ENCODE results near the gene ZNF516. TPM values are rescaled to one million over a fixed set of nuclear protein-coding genes. Genes with fewer than 3 reads are reported as not detected.

Gene ZNF516
- polyA plus RNA-seq, 3 donors, result 5.0 to 41.9 (median 8.6) TPM

GRCh38 chr18:76530391-76530790 is 35.3 kb upstream of the ZNF516 start:
- Mint-ChIP-seq H3K36me3 (no peaks in the 10 kb centered on the region), H3K4me3 (no peak overlapping the region)

DNA sequence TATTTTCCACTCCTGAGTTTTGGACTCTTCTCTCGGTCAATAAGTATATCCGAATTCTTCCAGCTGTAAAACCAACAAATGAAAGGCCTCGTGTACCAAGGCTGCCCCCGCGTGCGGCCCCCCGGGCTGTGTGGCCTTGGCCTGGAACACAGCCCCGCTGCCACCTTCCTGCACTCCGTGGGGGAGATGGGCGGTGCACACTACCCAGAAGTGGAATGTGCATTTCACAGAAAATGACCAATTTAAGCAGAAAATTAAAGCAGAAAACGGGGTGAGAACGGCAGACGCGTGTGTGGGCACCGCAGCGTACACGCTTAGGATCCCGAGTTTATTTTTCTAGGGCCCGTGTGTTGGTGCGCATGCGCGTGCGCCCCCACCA is 34.4 kb upstream of the ZNF516 start:
- H3K4me2 ChIP-seq (replicated peaks; ENCODE audit: extremely low read depth, low read length, poor library complexity, severe bottlenecking), result peak overlapping the region; percentile 83
- Mint-ChIP-seq H3K4me3 (peak overlapping the region; percentile 90 to 98), H3K27ac (peak overlapping the region; percentile 90 to 93 (median 92)), H3K4me1 (peaks cover 28% of the 10 kb centered on the region), H3K36me3 (no peaks in the 10 kb centered on the region), H3K9me3 (peaks cover 0 to 2% (median 0%) of the 10 kb centered on the region in 7 donors), H3K27me3 (ENCODE audit: low read depth in 3 of 3) (peaks cover 0 to 7% (median 2%) of the 10 kb centered on the region in 3 donors)
- no peaks in the 10 kb centered on the region for H3K9me3 ChIP-seq (replicated peaks in 1 of 2; ENCODE audit: control insufficient read depth in 1 of 2, insufficient read depth in 1 of 2, low read length in 2 of 2)
- H3K79me2 ChIP-seq (ENCODE audit: insufficient read depth, low read length), result no peaks in the 10 kb centered on the region
- H3K4me3 ChIP-seq (replicated peaks in 1 of 3; ENCODE audit: low read depth in 2 of 3, low read length in 3 of 3), result peak overlapping the region; percentile 38 to 80 (median 50)
- no peaks in the 10 kb centered on the region for H3K27me3 ChIP-seq (ENCODE audit: control insufficient read depth in 2 of 2, insufficient read depth in 2 of 2, low read length in 2 of 2)
- TF ChIP-seq CTCF (IDR thresholded peaks at IDR 0.05), result no peak
- H3K9ac ChIP-seq (ENCODE audit: insufficient read depth, low read length, poor library complexity, severe bottlenecking), result peak overlapping the region; percentile 53
- H2AFZ ChIP-seq (ENCODE audit: insufficient read depth, low read depth, low read length, poor library complexity, severe bottlenecking), result peak overlapping the region; percentile 79
- no peaks in the 10 kb centered on the region for H3K36me3 ChIP-seq (replicated peaks in 1 of 2; ENCODE audit: control insufficient read depth in 1 of 2, insufficient read depth in 2 of 2, low read length in 2 of 2)
- H4K20me1 ChIP-seq (ENCODE audit: insufficient read depth, low read length), result no peaks in the 10 kb centered on the region
- peaks cover 15 to 22% of the 10 kb centered on the region in 2 donors for H3K4me1 ChIP-seq (ENCODE audit: control insufficient read depth in 1 of 2, insufficient read depth in 2 of 2, low read length in 2 of 2)
- intact Hi-C loops (cut with micrococcal nuclease), result loop anchor here (5.0 kb wide), 3 partner anchors 37 to 93 kb away; no protein-coding TSS in a partner anchor
- no peak for DNase-seq
- peak overlapping the region; percentile 43 to 87 for H3K27ac ChIP-seq (ENCODE audit: low read depth in 1 of 2, low read length in 2 of 2)
- WGBS (ENCODE audit: insufficient coverage), result 84% methylated on average over 21 of the region's 23 CpGs

More at GRCh38 chr18:76530391-76530790, 35.3 kb upstream of the ZNF516 start:
- intact Hi-C loops (cut with micrococcal nuclease), result no loop called here
- Histone ChIP-seq H3K79me2 (ENCODE audit: insufficient read depth, low read length) (no peaks in the 10 kb centered on the region), H3K27me3 (ENCODE audit: control insufficient read depth in 2 of 2, insufficient read depth in 2 of 2, low read length in 2 of 2) (no peaks in the 10 kb centered on the region), H2AFZ (ENCODE audit: insufficient read depth, low read depth, low read length, poor library complexity, severe bottlenecking) (no peak overlapping the region), H3K4me1 (ENCODE audit: control insufficient read depth in 1 of 2, insufficient read depth in 2 of 2, low read length in 2 of 2) (peaks cover 15 to 18% of the 10 kb centered on the region in 2 donors), H4K20me1 (ENCODE audit: insufficient read depth, low read length) (no peaks in the 10 kb centered on the region), H3K4me3 (replicated peaks in 1 of 3; ENCODE audit: low read depth in 2 of 3, low read length in 3 of 3) (no peak overlapping the region), H3K9me3 (replicated peaks in 1 of 2; ENCODE audit: control insufficient read depth in 1 of 2, insufficient read depth in 1 of 2, low read length in 2 of 2) (no peaks in the 10 kb centered on the region), H3K36me3 (replicated peaks in 1 of 2; ENCODE audit: control insufficient read depth in 1 of 2, insufficient read depth in 2 of 2, low read length in 2 of 2) (no peaks in the 10 kb centered on the region), H3K9ac (ENCODE audit: insufficient read depth, low read length, poor library complexity, severe bottlenecking) (no peak overlapping the region), H3K27ac (ENCODE audit: low read depth in 1 of 2, low read length in 2 of 2) (no peak overlapping the region), H3K4me2 (replicated peaks; ENCODE audit: extremely low read depth, low read length, poor library complexity, severe bottlenecking) (no peak overlapping the region)
- 97% methylated on average over 10 of the region's 11 CpGs for WGBS (ENCODE audit: insufficient coverage)
- Mint-ChIP-seq H3K4me1 (peaks cover 23% of the 10 kb centered on the region), H3K9me3 (peaks cover 0 to 2% (median 0%) of the 10 kb centered on the region in 7 donors), H3K27ac (peak overlapping the region in 2 of 7 donors; percentile 26 to 38), H3K27me3 (ENCODE audit: low read depth in 3 of 3) (peaks cover 0 to 4% (median 2%) of the 10 kb centered on the region in 3 donors)
- TF ChIP-seq CTCF (IDR thresholded peaks at IDR 0.05), result no peak
- no peak for DNase-seq
